ENCODE measurements around the gene CCDC191.

CCDC191 gene

DNA sequence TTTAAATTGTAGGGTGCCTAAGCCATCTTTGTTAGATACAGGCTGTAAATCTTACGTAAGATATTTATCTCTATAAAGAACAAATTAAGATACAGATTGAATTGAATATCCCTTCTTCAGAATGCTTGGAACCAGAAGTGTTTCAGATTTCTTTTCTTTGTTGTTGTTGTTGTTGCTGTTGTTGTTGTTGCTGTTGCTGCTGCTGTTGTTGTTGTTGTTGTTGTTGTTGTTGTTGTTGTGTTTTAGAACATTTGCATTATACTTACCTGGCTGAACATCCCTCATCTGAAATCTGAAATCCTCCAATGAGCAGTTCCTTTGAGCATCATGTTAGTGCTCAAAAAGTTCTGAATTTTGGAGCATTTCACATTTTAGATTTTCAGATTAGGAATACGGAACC lies 26.8 kb upstream of the CCDC191 start:
- no peaks in the 10 kb centered on the region for H3K4me1 ChIP-seq (ENCODE audit: control insufficient read depth, insufficient read depth, low read length)
- H3K4me3 ChIP-seq (ENCODE audit: low read length) = no peak overlapping the region
- H3K27ac ChIP-seq (ENCODE audit: low read depth, low read length) = no peak overlapping the region
- no peak overlapping the region for H3K9ac ChIP-seq (ENCODE audit: low read length)
- peaks cover 15% of the 10 kb centered on the region for H3K36me3 ChIP-seq (ENCODE audit: control insufficient read depth, insufficient read depth, low read length)
- no peaks in the 10 kb centered on the region for H3K27me3 ChIP-seq (ENCODE audit: control insufficient read depth, insufficient read depth, low read length)

DNA sequence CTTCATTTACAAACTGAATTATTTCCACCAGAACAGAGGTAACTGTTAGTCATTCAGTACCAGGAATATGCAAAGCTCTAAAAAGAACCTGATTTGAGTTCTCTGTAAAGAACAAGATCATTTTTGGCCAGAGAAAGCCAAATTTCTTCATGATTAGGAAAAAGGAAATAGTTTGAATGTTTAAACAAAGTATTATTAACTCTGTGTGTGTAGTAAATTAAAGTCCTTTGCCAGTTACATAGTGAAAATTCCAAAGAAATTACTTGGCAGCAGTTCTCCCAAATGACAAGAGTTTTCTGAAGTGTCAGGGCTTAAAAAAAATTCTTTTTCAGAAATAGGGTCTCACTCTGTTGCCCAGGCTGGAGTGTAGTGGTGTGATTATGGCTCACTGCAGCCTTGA lies 24.7 kb upstream of the CCDC191 start:
- Histone ChIP-seq H3K36me3 (ENCODE audit: control insufficient read depth, insufficient read depth, low read length) (peaks cover 19% of the 10 kb centered on the region), H3K27ac (ENCODE audit: low read depth, low read length) (no peak overlapping the region), H3K4me1 (ENCODE audit: control insufficient read depth, insufficient read depth, low read length) (no peaks in the 10 kb centered on the region), H3K4me3 (ENCODE audit: low read length) (no peak overlapping the region), H3K27me3 (ENCODE audit: control insufficient read depth, insufficient read depth, low read length) (no peaks in the 10 kb centered on the region), H3K9ac (ENCODE audit: low read length) (no peak overlapping the region)

DNA sequence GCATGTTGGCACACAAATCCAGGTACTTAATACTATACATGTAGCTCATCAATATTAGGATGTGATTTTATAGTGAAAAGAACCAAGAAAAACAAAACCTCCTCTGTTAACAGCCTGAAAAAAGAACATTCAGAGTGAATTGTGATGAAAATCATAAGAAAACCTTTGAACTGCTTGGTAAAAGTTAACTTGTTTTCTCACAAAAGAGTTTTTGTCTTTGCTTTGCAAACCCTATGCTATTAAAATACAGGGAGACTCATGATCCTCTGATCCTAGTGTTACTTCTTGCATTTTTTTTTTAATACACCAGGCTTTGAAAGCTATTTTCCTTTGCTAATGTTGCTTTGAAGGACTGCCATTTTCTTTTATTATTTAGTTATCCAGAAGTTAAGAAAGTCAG lies 23.9 kb upstream of the CCDC191 start:
- no peak overlapping the region for H3K4me3 ChIP-seq (ENCODE audit: low read length)
- no peaks in the 10 kb centered on the region for H3K4me1 ChIP-seq (ENCODE audit: control insufficient read depth, insufficient read depth, low read length)
- H3K9ac ChIP-seq (ENCODE audit: low read length) = no peak overlapping the region
- H3K27ac ChIP-seq (ENCODE audit: low read depth, low read length) = no peak overlapping the region
- no peaks in the 10 kb centered on the region for H3K27me3 ChIP-seq (ENCODE audit: control insufficient read depth, insufficient read depth, low read length)
- peaks cover 14% of the 10 kb centered on the region for H3K36me3 ChIP-seq (ENCODE audit: control insufficient read depth, insufficient read depth, low read length)

DNA sequence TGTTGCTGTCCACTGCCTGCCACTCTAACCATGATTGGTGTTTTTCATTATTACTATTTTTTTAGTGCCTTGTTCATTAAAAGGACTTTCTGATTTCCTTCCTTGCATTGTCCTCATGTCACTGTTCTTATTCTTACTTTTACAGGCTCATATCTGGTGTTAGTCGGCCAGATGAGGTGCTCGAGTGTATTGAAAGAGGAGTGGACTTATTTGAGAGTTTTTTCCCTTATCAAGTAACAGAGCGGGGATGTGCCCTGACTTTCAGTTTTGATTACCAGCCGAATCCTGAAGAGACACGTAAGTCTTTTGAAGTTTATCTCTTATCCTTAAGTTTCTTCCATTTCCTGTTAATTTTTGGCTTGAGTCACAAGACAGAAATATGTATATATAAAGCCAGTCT lies 23.4 kb upstream of the CCDC191 start:
- Histone ChIP-seq H3K27ac (ENCODE audit: low read depth, low read length) (no peak overlapping the region), H3K27me3 (ENCODE audit: control insufficient read depth, insufficient read depth, low read length) (no peaks in the 10 kb centered on the region), H3K9ac (ENCODE audit: low read length) (no peak overlapping the region), H3K4me3 (ENCODE audit: low read length) (no peak overlapping the region), H3K4me1 (ENCODE audit: control insufficient read depth, insufficient read depth, low read length) (no peaks in the 10 kb centered on the region), H3K36me3 (ENCODE audit: control insufficient read depth, insufficient read depth, low read length) (peaks cover 14% of the 10 kb centered on the region)

DNA sequence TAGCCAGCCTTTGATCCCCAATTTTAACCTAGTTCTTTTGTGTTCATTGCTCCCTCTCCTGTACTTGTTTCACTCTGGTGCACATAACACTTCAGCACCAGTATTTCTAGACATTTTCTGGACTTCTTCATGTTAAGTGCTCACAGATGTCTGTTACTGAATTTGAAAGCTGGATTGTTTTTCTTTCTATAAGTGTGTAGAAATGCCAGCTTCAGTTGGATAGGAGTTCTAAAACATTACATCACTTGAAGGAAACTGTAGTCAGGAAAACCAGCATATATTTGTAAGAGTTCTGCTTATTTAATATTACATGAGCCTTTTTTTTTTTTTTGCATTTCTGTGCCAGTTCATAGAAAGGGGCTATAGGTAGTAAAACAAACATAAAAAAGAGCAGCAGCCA lies 21.8 kb upstream of the CCDC191 start:
- no peaks in the 10 kb centered on the region for H3K27me3 ChIP-seq (ENCODE audit: control insufficient read depth, insufficient read depth, low read length)
- no peaks in the 10 kb centered on the region for H3K4me1 ChIP-seq (ENCODE audit: control insufficient read depth, insufficient read depth, low read length)
- no peak overlapping the region for H3K4me3 ChIP-seq (ENCODE audit: low read length)
- H3K27ac ChIP-seq (ENCODE audit: low read depth, low read length) = no peak overlapping the region
- H3K9ac ChIP-seq (ENCODE audit: low read length) = no peak overlapping the region
- peaks cover 18% of the 10 kb centered on the region for H3K36me3 ChIP-seq (ENCODE audit: control insufficient read depth, insufficient read depth, low read length)

DNA sequence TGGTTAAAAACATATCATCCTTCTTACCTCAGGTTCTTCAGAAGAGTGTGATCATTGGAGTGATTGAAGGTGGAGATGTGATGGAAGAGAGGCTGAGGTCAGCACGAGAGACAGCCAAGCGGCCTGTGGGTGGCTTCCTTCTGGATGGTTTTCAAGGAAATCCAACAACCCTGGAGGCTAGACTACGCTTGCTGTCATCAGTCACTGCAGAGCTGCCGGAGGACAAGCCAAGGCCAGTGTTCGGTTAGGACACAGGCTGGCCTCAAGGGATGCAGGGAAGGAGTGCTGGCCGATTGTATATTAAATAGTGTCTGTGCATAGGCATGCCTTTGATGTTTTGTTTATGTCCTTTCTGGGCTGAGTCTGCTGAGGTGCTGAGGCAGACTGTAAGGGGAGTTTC lies 20.4 kb upstream of the CCDC191 start:
- Histone ChIP-seq H3K4me1 (ENCODE audit: control insufficient read depth, insufficient read depth, low read length) (no peaks in the 10 kb centered on the region), H3K27me3 (ENCODE audit: control insufficient read depth, insufficient read depth, low read length) (no peaks in the 10 kb centered on the region), H3K9ac (ENCODE audit: low read length) (no peak overlapping the region), H3K4me3 (ENCODE audit: low read length) (no peak overlapping the region), H3K36me3 (ENCODE audit: control insufficient read depth, insufficient read depth, low read length) (peaks cover 18% of the 10 kb centered on the region), H3K27ac (ENCODE audit: low read depth, low read length) (no peak overlapping the region)

DNA sequence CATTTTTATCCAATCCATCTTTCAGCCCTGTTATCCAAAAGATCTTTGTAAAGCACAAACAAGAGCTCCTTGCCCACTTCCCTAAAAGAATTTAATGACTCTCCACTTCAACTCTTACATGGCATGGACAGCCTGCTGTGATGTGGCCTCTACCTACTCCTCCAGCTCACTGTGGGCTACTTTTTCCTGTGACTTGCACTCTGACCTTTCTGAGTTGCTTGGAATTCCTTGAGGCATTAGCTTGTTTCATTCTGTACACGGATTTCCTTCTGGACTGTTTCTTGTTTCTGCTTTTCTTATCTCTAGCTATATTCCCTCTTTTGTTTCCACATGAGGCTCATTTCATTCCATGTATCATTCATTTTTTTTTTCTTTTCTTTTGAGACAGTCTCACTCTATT lies 15.5 kb upstream of the CCDC191 start:
- no peak overlapping the region for H3K4me3 ChIP-seq (ENCODE audit: low read length)
- H3K36me3 ChIP-seq (ENCODE audit: control insufficient read depth, insufficient read depth, low read length) = peaks cover 11% of the 10 kb centered on the region
- H3K4me1 ChIP-seq (ENCODE audit: control insufficient read depth, insufficient read depth, low read length) = no peaks in the 10 kb centered on the region
- H3K27me3 ChIP-seq (ENCODE audit: control insufficient read depth, insufficient read depth, low read length) = no peaks in the 10 kb centered on the region
- H3K27ac ChIP-seq (ENCODE audit: low read depth, low read length) = no peak overlapping the region
- H3K9ac ChIP-seq (ENCODE audit: low read length) = no peak overlapping the region

DNA sequence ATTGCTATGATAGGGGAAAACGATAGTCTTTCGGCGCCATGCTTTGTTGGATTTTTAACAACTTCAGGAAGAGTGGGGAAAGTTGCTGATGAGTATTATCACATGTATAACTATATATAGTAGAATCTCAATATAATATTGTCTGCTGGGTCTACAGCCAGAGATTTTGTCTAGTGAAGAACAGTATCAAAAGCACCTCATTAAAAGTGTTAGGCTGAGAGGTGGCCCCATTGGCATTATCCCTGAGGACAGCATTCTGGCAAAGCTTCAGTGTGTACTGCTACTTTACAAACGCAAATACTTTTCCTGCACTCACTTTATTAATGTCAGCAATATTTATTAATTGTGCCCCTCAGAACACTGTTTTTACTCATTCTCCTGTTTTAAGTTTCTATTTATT lies 12.0 kb upstream of the CCDC191 start:
- Histone ChIP-seq H3K9ac (ENCODE audit: low read length) (no peak overlapping the region), H3K4me3 (ENCODE audit: low read length) (no peak overlapping the region), H3K36me3 (ENCODE audit: control insufficient read depth, insufficient read depth, low read length) (no peaks in the 10 kb centered on the region), H3K4me1 (ENCODE audit: control insufficient read depth, insufficient read depth, low read length) (no peaks in the 10 kb centered on the region), H3K27me3 (ENCODE audit: control insufficient read depth, insufficient read depth, low read length) (no peaks in the 10 kb centered on the region), H3K27ac (ENCODE audit: low read depth, low read length) (no peak overlapping the region)

DNA sequence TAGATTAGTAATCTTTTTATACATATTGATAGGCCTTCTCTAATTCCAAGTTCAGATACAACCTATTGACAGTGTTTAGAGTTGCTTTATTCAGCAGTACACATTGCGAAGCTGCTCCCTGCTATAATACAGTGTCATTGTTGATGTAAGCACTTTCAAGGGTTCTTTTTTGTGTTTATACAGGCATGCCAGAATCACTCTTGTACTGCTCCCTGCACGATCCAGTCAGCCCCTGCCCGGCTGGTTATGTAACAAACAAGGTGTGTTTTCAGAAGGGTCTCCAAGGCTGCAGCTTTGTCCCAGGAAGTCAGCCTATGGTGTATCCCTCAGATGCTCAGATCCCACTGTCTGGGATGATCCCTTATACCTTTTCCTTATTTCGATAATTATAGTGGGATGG lies 11.5 kb upstream of the CCDC191 start:
- Histone ChIP-seq H3K27me3 (ENCODE audit: control insufficient read depth, insufficient read depth, low read length) (no peaks in the 10 kb centered on the region), H3K27ac (ENCODE audit: low read depth, low read length) (no peak overlapping the region), H3K36me3 (ENCODE audit: control insufficient read depth, insufficient read depth, low read length) (no peaks in the 10 kb centered on the region), H3K9ac (ENCODE audit: low read length) (no peak overlapping the region), H3K4me3 (ENCODE audit: low read length) (no peak overlapping the region), H3K4me1 (ENCODE audit: control insufficient read depth, insufficient read depth, low read length) (no peaks in the 10 kb centered on the region)

DNA sequence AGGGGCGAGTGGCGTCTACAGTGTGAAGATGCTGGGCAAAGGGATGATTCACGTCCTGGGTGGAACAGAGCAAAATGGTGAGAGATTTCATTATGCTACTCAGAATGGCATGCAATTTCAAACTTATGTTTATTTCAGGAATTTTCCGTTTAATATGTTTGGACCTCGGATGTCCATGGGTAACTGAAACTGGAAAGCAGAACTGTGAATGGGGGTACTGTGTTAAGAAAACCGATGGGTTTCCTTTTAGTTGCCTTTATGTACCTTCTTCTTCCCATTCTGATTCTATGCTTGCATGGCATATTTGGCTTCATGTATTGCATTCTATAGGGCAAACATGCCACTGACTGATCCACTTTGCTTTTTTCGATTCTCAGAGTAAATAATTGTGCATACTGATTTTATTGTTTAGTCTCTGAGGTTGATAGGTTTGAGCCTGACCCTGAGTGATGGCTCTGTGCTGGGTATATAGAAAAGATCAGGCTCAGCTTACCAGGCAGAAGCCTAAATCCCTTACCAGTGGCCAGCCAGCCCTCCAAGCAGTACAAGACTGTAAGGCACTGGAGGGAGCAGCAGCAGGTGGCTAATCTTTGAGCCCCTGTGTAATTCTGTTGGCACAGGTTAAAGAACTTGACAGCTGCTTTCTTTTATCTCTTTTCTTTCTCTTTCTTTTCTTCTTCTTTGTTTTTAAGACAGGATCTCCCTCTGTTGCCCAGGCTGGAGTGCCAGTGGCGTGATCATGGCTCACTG lies 4.8 kb upstream of the CCDC191 start:
- Histone ChIP-seq H3K27me3 (ENCODE audit: control insufficient read depth, insufficient read depth, low read length) (no peaks in the 10 kb centered on the region), H3K4me3 (ENCODE audit: low read length) (no peak overlapping the region), H3K9ac (ENCODE audit: low read length) (no peak overlapping the region), H3K27ac (ENCODE audit: low read depth, low read length) (no peak overlapping the region), H3K4me1 (ENCODE audit: control insufficient read depth, insufficient read depth, low read length) (peaks cover 6% of the 10 kb centered on the region), H3K36me3 (ENCODE audit: control insufficient read depth, insufficient read depth, low read length) (no peaks in the 10 kb centered on the region)

DNA sequence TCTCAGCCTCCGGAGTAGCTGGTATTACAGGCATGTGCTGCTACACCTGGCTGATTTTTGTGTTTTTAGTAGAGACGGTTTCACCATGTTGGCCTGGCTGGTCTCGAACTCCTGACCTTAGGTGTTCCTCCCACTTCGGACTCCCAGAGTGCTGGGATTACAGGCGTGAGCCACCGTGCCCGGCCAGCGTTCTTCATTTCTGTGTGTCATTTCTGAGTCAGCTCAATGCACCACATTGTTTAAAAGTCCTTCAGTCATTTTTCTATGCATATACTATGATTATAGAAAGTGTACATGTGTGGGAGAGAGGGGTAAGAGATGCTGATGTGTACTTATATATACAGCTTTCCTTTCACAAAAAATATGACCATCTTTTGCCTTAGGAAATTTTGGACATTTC lies 2.3 kb upstream of the CCDC191 start:
- Histone ChIP-seq H3K36me3 (ENCODE audit: control insufficient read depth, insufficient read depth, low read length) (no peaks in the 10 kb centered on the region), H3K9ac (ENCODE audit: low read length) (no peak overlapping the region), H3K27ac (ENCODE audit: low read depth, low read length) (no peak overlapping the region), H3K27me3 (ENCODE audit: control insufficient read depth, insufficient read depth, low read length) (no peaks in the 10 kb centered on the region), H3K4me1 (ENCODE audit: control insufficient read depth, insufficient read depth, low read length) (peaks cover 6% of the 10 kb centered on the region), H3K4me3 (ENCODE audit: low read length) (no peak overlapping the region)

DNA sequence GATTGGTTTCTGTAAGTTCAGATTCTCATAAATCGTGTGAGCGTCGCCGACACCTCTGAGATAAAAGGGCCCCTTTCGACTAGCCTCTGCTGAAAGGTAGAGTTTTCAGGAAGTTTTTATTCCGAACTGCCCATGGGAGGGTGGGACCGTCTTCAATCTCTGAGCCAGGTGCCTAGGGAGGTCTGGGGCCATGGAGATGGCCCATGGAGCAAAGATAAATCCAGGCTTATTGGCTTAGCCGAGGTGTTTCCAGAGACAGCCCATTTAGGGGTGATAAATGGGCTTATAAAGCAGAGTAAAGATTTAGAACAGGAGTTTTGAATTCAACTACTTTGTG lies 653 bp upstream of the CCDC191 start:
- H3K4me3 ChIP-seq (ENCODE audit: low read length) = peak overlapping the region; percentile 90
- H3K27ac ChIP-seq (ENCODE audit: low read depth, low read length) = peak overlapping the region; percentile 70
- H3K36me3 ChIP-seq (ENCODE audit: control insufficient read depth, insufficient read depth, low read length) = no peaks in the 10 kb centered on the region
- H3K27me3 ChIP-seq (ENCODE audit: control insufficient read depth, insufficient read depth, low read length) = no peaks in the 10 kb centered on the region
- peaks cover 6% of the 10 kb centered on the region for H3K4me1 ChIP-seq (ENCODE audit: control insufficient read depth, insufficient read depth, low read length)
- peak overlapping the region; percentile 2 for H3K9ac ChIP-seq (ENCODE audit: low read length)

DNA sequence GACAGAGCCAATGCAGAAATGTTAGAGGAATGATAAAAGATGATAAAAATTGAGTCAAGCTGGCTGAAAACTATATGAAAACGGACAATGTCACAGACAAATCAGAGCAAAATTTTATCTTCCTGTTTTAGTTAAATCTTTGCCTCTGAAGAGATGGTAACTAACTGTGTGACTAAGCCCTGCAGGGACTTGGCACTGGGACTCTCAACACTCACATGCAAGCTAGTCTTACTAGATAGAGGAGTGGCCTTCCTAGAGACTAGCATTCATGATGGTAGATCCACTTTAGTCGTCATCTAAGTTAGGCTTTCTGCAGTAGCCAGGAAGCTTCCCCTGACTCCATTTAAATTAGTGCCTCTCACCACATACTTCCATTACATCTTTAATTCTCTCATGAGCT lies 4.1 kb downstream of the CCDC191 start:
- H3K36me3 ChIP-seq (ENCODE audit: control insufficient read depth, insufficient read depth, low read length) = no peaks in the 10 kb centered on the region
- no peak overlapping the region for H3K4me3 ChIP-seq (ENCODE audit: low read length)
- no peaks in the 10 kb centered on the region for H3K27me3 ChIP-seq (ENCODE audit: control insufficient read depth, insufficient read depth, low read length)
- no peak overlapping the region for H3K27ac ChIP-seq (ENCODE audit: low read depth, low read length)
- H3K9ac ChIP-seq (ENCODE audit: low read length) = no peak overlapping the region
- peaks cover 3% of the 10 kb centered on the region for H3K4me1 ChIP-seq (ENCODE audit: control insufficient read depth, insufficient read depth, low read length)

Data from rectal smooth muscle tissue (tissue), 1 donor.